Hippocampal formation (tissue), 2 donors: ENCODE results near the gene SLC27A5.
"Not testable (repeated sequence)": the region's sequence is repeated elsewhere in the genome, so short reads cannot be mapped to it uniquely, and the experiment has no call there.

Experiments
- DNase-seq, 2 donors: peaks; one replicate each; lab custom pipeline; 2025; lab: John Stamatoyannopoulos, UW

The SLC27A5 gene

GRCh38 chr19:58498316-58499020 lies 13.3 kb downstream of the SLC27A5 start:
- no peak for DNase-seq

- DNase-seq, result no peak
These were observed 14.1 kb downstream of the SLC27A5 start for GRCh38 chr19:58497634-58498170.

- DNase-seq, result peak in 1 of 2 donors; percentile 5
These were observed 19.5 kb downstream of the SLC27A5 start for GRCh38 chr19:58492265-58492664.

GRCh38 chr19:58491393-58491792 lies 20.4 kb downstream of the SLC27A5 start:
- DNase-seq, result no peak

- DNase-seq, result not testable (repeated sequence)
These were observed 27.4 kb downstream of the SLC27A5 start for GRCh38 chr19:58484349-58484748.

- no peak for DNase-seq
These were observed 28.0 kb downstream of the SLC27A5 start for GRCh38 chr19:58483776-58484175.

GRCh38 chr19:58482372-58482771 lies 29.4 kb downstream of the SLC27A5 start:
- DNase-seq, result no peak

GRCh38 chr19:58480831-58481230 lies 31.0 kb downstream of the SLC27A5 start:
- no peak for DNase-seq

- DNase-seq, result no peak
These were observed 31.3 kb downstream of the SLC27A5 start for GRCh38 chr19:58480481-58480830.

- no peak for DNase-seq
These were observed 31.9 kb downstream of the SLC27A5 start for GRCh38 chr19:58479736-58480480.

GRCh38 chr19:58479303-58479702 lies 32.5 kb downstream of the SLC27A5 start:
- DNase-seq, result no peak

GRCh38 chr19:58477871-58478270 lies 33.9 kb downstream of the SLC27A5 start:
- no peak for DNase-seq

- DNase-seq, result no peak
These were observed 34.7 kb downstream of the SLC27A5 start for GRCh38 chr19:58477130-58477529.

GRCh38 chr19:58476498-58477015 lies 35.2 kb downstream of the SLC27A5 start:
- DNase-seq, result no peak

- DNase-seq, result peak; percentile 96 to 97
These were observed 35.9 kb downstream of the SLC27A5 start, which contains the start of gene ZNF446 for GRCh38 chr19:58475714-58476497. Gene ZNF446 (plus strand): TSS chr19:58476352. CDS start chr19:58477219, 867 bp downstream.

- DNase-seq, result no peak
These were observed 36.6 kb downstream of the SLC27A5 start for GRCh38 chr19:58474997-58475713.

GRCh38 chr19:58474291-58474996 lies 37.3 kb downstream of the SLC27A5 start:
- DNase-seq, result no peak

- no peak for DNase-seq
These were observed 38.0 kb downstream of the SLC27A5 start for GRCh38 chr19:58473775-58474174.

- DNase-seq, result no peak
These were observed 40.1 kb downstream of the SLC27A5 start for GRCh38 chr19:58471736-58472135.

GRCh38 chr19:58470837-58471543 lies 40.8 kb downstream of the SLC27A5 start:
- DNase-seq, result not testable (repeated sequence)
